H1 (cell line): ENCODE data around the gene TBC1D9B. TPM values are rescaled to one million over a fixed set of nuclear protein-coding genes. Genes with fewer than 3 reads are reported as not detected.

ENCODE experiments used
- CTCF ChIA-PET: fragments of 300-600 bp; sonication (Branson Sonifier 250); formaldehyde crosslinking; loops from one replicate; lab custom pipeline; 2021; ENCODE audit not compliant: partially characterized antibody; lab: Charles Lee
- POLR2A ChIA-PET: fragments of 300-600 bp; sonication (Branson Sonifier 250); formaldehyde crosslinking; loops from one replicate; lab custom pipeline; 2021; ENCODE audit warnings: inconsistent platforms; ENCODE audit not compliant: partially characterized antibody; lab: Charles Lee
- DNase-seq, 2 experiments: peaks; one replicate each; pipeline versions ENCODE4 v3.0.0 to v3.0.0-alpha.2; 2010 to 2022; ENCODE audit warnings: low spot score in 2 of 2, low read depth in 1 of 2, mixed read lengths in 1 of 2
- FAIRE-seq: peaks from 2 replicates; lab custom pipeline; 2011; peaks lifted over from hg19 to GRCh38; lab: Jason Lieb, UNC
- H2AFZ ChIP-seq: 2 replicates; pipeline ENCODE4 v1.8.1; 2012; ENCODE audit warnings: low read length, inconsistent platforms
- H2AK5ac ChIP-seq: 2 replicates; pipeline ENCODE4 v1.6.1; 2013; ENCODE audit warnings: low read depth, low read length
- H2BK120ac ChIP-seq: replicated peaks from 2 replicates; pipeline ENCODE3; 2013; ENCODE audit warnings: low read depth, low read length, inconsistent platforms
- H2BK12ac ChIP-seq: 2 replicates; pipeline ENCODE4 v1.6.1; 2013; ENCODE audit warnings: low read depth, low read length
- H2BK15ac ChIP-seq: 2 replicates; pipeline ENCODE4 v1.6.1; 2013; ENCODE audit warnings: low read length
- H2BK20ac ChIP-seq: 2 replicates; pipeline ENCODE4 v1.6.1; 2013; ENCODE audit warnings: low read length
- H2BK5ac ChIP-seq: 2 replicates; pipeline ENCODE4 v1.6.1; 2013; ENCODE audit warnings: low read depth, low read length
- H3K14ac ChIP-seq: 2 replicates; pipeline ENCODE4 v1.6.1; 2013; ENCODE audit warnings: inconsistent platforms; ENCODE audit not compliant: insufficient read length
- H3K18ac ChIP-seq: 2 replicates; pipeline ENCODE4 v1.6.1; 2013; ENCODE audit warnings: low read length; ENCODE audit errors: extremely low read depth
- H3K23ac ChIP-seq: 2 replicates; pipeline ENCODE4 v1.6.1; 2013; ENCODE audit warnings: inconsistent platforms; ENCODE audit not compliant: insufficient read length
- H3K23me2 ChIP-seq: 2 replicates; pipeline ENCODE4 v1.6.1; 2013; ENCODE audit warnings: low read depth, low read length
- H3K27ac ChIP-seq: 2 replicates; pipeline ENCODE4 v1.6.1; 2011; ENCODE audit warnings: low read depth, low read length, inconsistent platforms
- H3K27me3 ChIP-seq, 4 experiments: replicated peaks in 1 of 4; 1 replicate in 1 of 4; 2 replicates in 3 of 4; pipeline versions ENCODE4 v1.6.1 to v1.8.1; 2011 to 2013; ENCODE audit warnings: low read length in 3 of 4, mild to moderate bottlenecking in 3 of 4, inconsistent platforms in 2 of 4, mixed read lengths in 2 of 4, moderate library complexity in 1 of 4; ENCODE audit not compliant: control insufficient read depth in 3 of 4, insufficient read depth in 3 of 4; ENCODE audit errors: extremely low read depth in 1 of 4
- H3K36me3 ChIP-seq, 4 experiments: 2 replicates each; pipeline versions ENCODE4 v1.6.1 to v1.8.1; 2011 to 2013; ENCODE audit warnings: mild to moderate bottlenecking in 4 of 4, low read length in 3 of 4, moderate library complexity in 2 of 4, control low read depth in 1 of 4, inconsistent platforms in 1 of 4; ENCODE audit not compliant: insufficient read depth in 4 of 4, control insufficient read depth in 2 of 4
- H3K4ac ChIP-seq: replicated peaks from 2 replicates; pipeline ENCODE3; 2013; ENCODE audit warnings: low read length, low read depth, mixed read lengths, inconsistent platforms; ENCODE audit not compliant: insufficient read length
- H3K4me1 ChIP-seq, 4 experiments: replicated peaks in 1 of 4; 1 replicate in 1 of 4; 2 replicates in 3 of 4; pipeline versions ENCODE4 v1.6.1 to v1.8.1; 2011 to 2013; ENCODE audit warnings: low read length in 3 of 4, inconsistent platforms in 2 of 4, mixed read lengths in 1 of 4; ENCODE audit not compliant: insufficient read depth in 4 of 4, control insufficient read depth in 3 of 4
- H3K4me2 ChIP-seq, 2 experiments: 2 replicates each; pipeline versions ENCODE4 v1.6.1 to v1.8.1; 2011 to 2013; ENCODE audit warnings: low read depth in 2 of 2, low read length in 2 of 2, control low read depth in 1 of 2, inconsistent platforms in 1 of 2, mild to moderate bottlenecking in 1 of 2; ENCODE audit not compliant: insufficient read depth in 1 of 2
- H3K4me3 ChIP-seq, 4 experiments: fragments of 200-600, 300-600 bp in 1 of 4; sonication (generic), shearing (Covaris generic), sonication (Bioruptor Twin) in 1 of 4; 2 replicates each; pipeline versions ENCODE4 v1.5.1 to v1.8.1; 2011 to 2016; ENCODE audit warnings: low read length in 4 of 4, low read depth in 3 of 4, control low read depth in 2 of 4, inconsistent platforms in 2 of 4, mild to moderate bottlenecking in 2 of 4, mixed read lengths in 1 of 4, moderate library complexity in 1 of 4; ENCODE audit not compliant: insufficient read depth in 2 of 4; ENCODE audit errors: extremely low read depth in 1 of 4
- H3K56ac ChIP-seq: replicated peaks from 2 replicates; pipeline ENCODE3; 2013; ENCODE audit warnings: low read depth, mild to moderate bottlenecking, mixed read lengths, low read length, inconsistent platforms; ENCODE audit not compliant: insufficient read length
- H3K79me1 ChIP-seq: 2 replicates; pipeline ENCODE4 v1.6.1; 2013; ENCODE audit warnings: low read depth, low read length, control low read depth
- H3K79me2 ChIP-seq, 2 experiments: 2 replicates each; pipeline versions ENCODE4 v1.6.1 to v1.8.1; 2012 to 2013; ENCODE audit warnings: low read length in 2 of 2, mild to moderate bottlenecking in 2 of 2, inconsistent platforms in 1 of 2; ENCODE audit not compliant: insufficient read depth in 2 of 2, control insufficient read depth in 1 of 2
- H3K9ac ChIP-seq, 4 experiments: replicated peaks in 1 of 4; 1 replicate in 1 of 4; 2 replicates in 3 of 4; pipeline versions ENCODE4 v1.6.1 to v1.8.1; 2011 to 2013; ENCODE audit warnings: low read depth in 3 of 4, low read length in 3 of 4, control low read depth in 2 of 4, mild to moderate bottlenecking in 2 of 4, moderate library complexity in 2 of 4, inconsistent platforms in 1 of 4; ENCODE audit errors: extremely low read depth in 1 of 4
- H3K9me3 ChIP-seq, 2 experiments: 2 replicates each; pipeline versions ENCODE4 v1.6.1 to v1.8.1; 2012 to 2013; ENCODE audit warnings: mild to moderate bottlenecking in 2 of 2, moderate library complexity in 2 of 2, control low read depth in 1 of 2, inconsistent platforms in 1 of 2, low read depth in 1 of 2, low read length in 1 of 2, mixed read lengths in 1 of 2; ENCODE audit not compliant: insufficient read depth in 2 of 2
- H4K20me1 ChIP-seq, 2 experiments: replicated peaks in 1 of 2; 2 replicates each; pipeline versions ENCODE3 to v1.8.1; 2011 to 2013; ENCODE audit warnings: inconsistent platforms in 2 of 2, low read length in 2 of 2, mild to moderate bottlenecking in 1 of 2; ENCODE audit not compliant: insufficient read depth in 2 of 2, control insufficient read depth in 1 of 2
- H4K5ac ChIP-seq: 2 replicates; pipeline ENCODE4 v1.6.1; 2013; ENCODE audit warnings: low read length, low read depth, mixed read lengths, inconsistent platforms; ENCODE audit not compliant: insufficient read length
- H4K8ac ChIP-seq: 2 replicates; pipeline ENCODE4 v1.8.0; 2013; ENCODE audit warnings: mild to moderate bottlenecking, moderate library complexity, low read length, inconsistent platforms; ENCODE audit not compliant: insufficient read depth; ENCODE audit errors: extremely low read depth
- H4K91ac ChIP-seq: replicated peaks from 2 replicates; pipeline ENCODE3; 2013; ENCODE audit warnings: low read length, mixed read lengths, inconsistent platforms; ENCODE audit not compliant: insufficient read length
- JUN ChIP-seq: IDR thresholded peaks from 2 replicates; pipeline ENCODE4 v1.6.1; 2011; ENCODE audit warnings: low read depth, mild to moderate bottlenecking, improper control_type of control experiment, low read length
- JUND ChIP-seq: IDR thresholded peaks from 2 replicates; pipeline ENCODE4 v1.6.1; 2011; ENCODE audit warnings: mild to moderate bottlenecking, improper control_type of control experiment, low read length
- MAX ChIP-seq: IDR thresholded peaks from 2 replicates; pipeline ENCODE4 v1.6.1; 2012; ENCODE audit warnings: inconsistent platforms
- RFX5 ChIP-seq: IDR thresholded peaks from 2 replicates; pipeline ENCODE4 v1.6.1; 2011; ENCODE audit warnings: low read depth, low read length, improper control_type of control experiment, borderline replicate concordance
- SIX5 ChIP-seq: IDR thresholded peaks from 2 replicates; pipeline ENCODE4 v1.6.1; 2011; ENCODE audit warnings: mild to moderate bottlenecking, low read depth, low read length
- WGBS, 2 experiments: shearing (Covaris generic) in 1 of 2; methylation state at CpG; one replicate each; pipeline versions ENCODE4 v1.1.6 to v1.1.7; 2013 to 2015; ENCODE audit warnings: low lambda C conversion rate in 2 of 2, mixed read lengths in 2 of 2, inconsistent platforms in 1 of 2, low coverage in 1 of 2, missing lambda C conversion rate in 1 of 2; ENCODE audit not compliant: insufficient replicate concordance in 2 of 2, insufficient coverage in 1 of 2, insufficient read length in 1 of 2; ENCODE audit errors: extremely low coverage in 1 of 2, missing lambda C conversion rate in 1 of 2; 5-methylcytosine and 5-hydroxymethylcytosine counted together
- polyA plus RNA-seq, 7 experiments: library from polyadenylated mRNA; depleted of rRNA in 3 of 7; stranded (reverse) in 5 of 7; unstranded in 2 of 7; fragments of >200 nt in 5 of 7; fragments of 200-250 nt in 2 of 7; gene quantifications; 1 replicate in 5 of 7; 2 replicates in 1 of 7; 4 replicates in 1 of 7; pipeline versions ENCODE4 v1.2.1 to v1.2.3, GENCODE V29; 2011 to 2013; ENCODE audit warnings: missing spikeins in 2 of 7, mixed read lengths in 2 of 7
- total RNA-seq: library from RNA; stranded (reverse); fragmentation: NEBNext Ultra II Directional; extraction: Animal tissue kit (Norgen Biotek cat#: 25700); gene quantifications from 2 replicates; pipeline ENCODE4 v1.2.1, GENCODE V29; 2021

Gene TBC1D9B
- total and polyA plus RNA-seq, 2 of the 8 experiments (the other 6 are each of a cell fraction or from before 2014, with no cell fraction given) = 33.6 to 57.1 TPM

DNA sequence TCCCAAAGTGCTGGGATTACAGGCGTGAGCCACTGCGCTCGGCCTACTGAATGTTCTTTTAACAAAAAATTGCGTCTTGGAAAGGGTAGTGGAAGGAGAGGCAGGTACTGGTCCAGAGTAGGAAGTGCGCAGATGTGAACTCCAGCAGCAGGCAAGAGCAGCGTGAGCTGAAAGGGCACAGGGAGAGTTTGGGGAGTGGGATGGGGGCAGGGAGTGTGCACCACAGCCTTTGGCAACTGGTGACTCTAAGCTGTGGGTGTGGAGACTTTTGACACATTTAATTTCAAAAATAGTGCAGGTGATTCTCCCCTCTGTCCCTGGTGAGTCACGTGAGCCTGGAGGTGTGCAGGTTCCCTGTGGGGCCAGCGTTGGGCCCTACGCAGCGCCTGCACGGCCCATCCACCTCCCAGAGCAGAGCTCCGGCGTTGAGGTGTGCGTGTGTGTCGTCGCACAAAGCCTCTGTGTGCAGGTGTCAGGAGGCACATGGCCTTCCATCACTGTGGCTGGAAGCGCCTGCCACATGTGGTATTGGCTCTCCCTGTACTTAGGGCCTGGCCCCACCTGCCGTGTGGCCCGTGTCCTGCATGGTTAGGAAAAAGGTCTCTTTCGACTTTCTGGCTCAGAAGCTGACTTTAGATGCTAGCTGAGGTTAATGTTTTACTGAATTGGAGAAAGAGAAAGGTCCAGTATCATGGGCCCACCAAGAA is 75.5 kb downstream of the TBC1D9B start:
- no peak overlapping the region for H3K9ac ChIP-seq
- peaks cover 4 to 10% of the 10 kb centered on the region in 2 experiments for H4K20me1 ChIP-seq
- no peak overlapping the region for H3K23ac ChIP-seq
- no peak overlapping the region for H2AFZ ChIP-seq
- no peaks in the 10 kb centered on the region; the same call in 1 of the 2 replicates for H3K79me1 ChIP-seq
- H3K4me1 ChIP-seq = peaks cover 0 to 3% (median 1%) of the 10 kb centered on the region in 4 experiments; a peak in 4 of 7 replicates
- H3K27me3 ChIP-seq = no peaks in the 10 kb centered on the region
- no peak overlapping the region; the same call in 1 of the 2 replicates for H3K18ac ChIP-seq
- no peaks in the 10 kb centered on the region; a peak in 1 of 4 replicates for H3K9me3 ChIP-seq
- H3K4me2 ChIP-seq = no peak overlapping the region
- no peak overlapping the region for H3K27ac ChIP-seq
- POLR2A ChIA-PET = interaction anchor here (0.6 to 5.7 kb wide), 7 partner anchors 8 to 86 kb away, joined by 3 to 47 read pairs (median 6); partner anchors contain the start of gene SQSTM1
- 94% methylated on average over 20 of the region's 20 CpGs; no CpG with 5 or more reads in 1 of the 2 experiments for WGBS, 2 experiments
- no peak overlapping the region for H4K8ac ChIP-seq
- DNase-seq (no peak), FAIRE-seq (no peak)
- H3K36me3 ChIP-seq = peaks cover 23 to 67% (median 49%) of the 10 kb centered on the region in 4 experiments
- H3K79me2 ChIP-seq = no peaks in the 10 kb centered on the region
- H2BK15ac ChIP-seq = no peak overlapping the region
- no peak overlapping the region for H3K4me3 ChIP-seq
- H2BK120ac ChIP-seq = no peak overlapping the region
- no peak overlapping the region for H3K14ac ChIP-seq
- H2BK12ac ChIP-seq = no peak overlapping the region
- H4K91ac ChIP-seq = no peak overlapping the region
- no peak overlapping the region for H2BK20ac ChIP-seq
- CTCF ChIA-PET = interaction anchor here (0.9 to 1.9 kb wide), 8 partner anchors 11 to 497 kb away, joined by 3 to 8 read pairs (median 3); no protein-coding TSS in a partner anchor
- no peaks in the 10 kb centered on the region for H3K23me2 ChIP-seq
- no peak overlapping the region for H4K5ac ChIP-seq
- TF ChIP-seq JUN = no peak
- no peak for TF ChIP-seq MAX
- TF ChIP-seq RFX5 = no peak
- TF ChIP-seq JUND = no peak
- TF ChIP-seq SIX5 = no peak
- no peak overlapping the region for H2AK5ac ChIP-seq
- H3K56ac ChIP-seq = no peak overlapping the region
- H2BK5ac ChIP-seq = no peak overlapping the region
- H3K4ac ChIP-seq = no peak overlapping the region
